Endodermal cell (in vitro differentiated cells): Measurements from ENCODE around the gene ZBTB8A. TPM values are rescaled to one million over a fixed set of nuclear protein-coding genes. Genes with fewer than 3 reads are reported as not detected.

Experiments
- DNase-seq: peaks from one replicate; pipeline ENCODE4 v3.0.0-alpha.2; 2017
- H3K27ac ChIP-seq: 2 replicates; pipeline ENCODE4 v1.5.1; 2013; ENCODE audit warnings: mild to moderate bottlenecking, low read depth, low read length, moderate library complexity
- H3K27me3 ChIP-seq: 2 replicates; pipeline ENCODE4 v1.6.1; 2013; ENCODE audit warnings: mild to moderate bottlenecking, low read length, moderate library complexity; ENCODE audit not compliant: insufficient read depth, control insufficient read depth, poor library complexity, severe bottlenecking
- H3K36me3 ChIP-seq: 2 replicates; pipeline ENCODE4 v1.7.0; 2013; ENCODE audit warnings: mild to moderate bottlenecking, low read length, moderate library complexity; ENCODE audit not compliant: control insufficient read depth, insufficient read depth
- H3K4me1 ChIP-seq: one replicate; pipeline ENCODE4 v1.7.0; 2013; ENCODE audit warnings: low read length; ENCODE audit not compliant: control insufficient read depth, insufficient read depth
- H3K4me3 ChIP-seq: 2 replicates; pipeline ENCODE4 v1.5.1; 2013; ENCODE audit warnings: mild to moderate bottlenecking, low read length, moderate library complexity
- H3K9ac ChIP-seq: 2 replicates; pipeline ENCODE4 v1.6.1; 2013; ENCODE audit warnings: mild to moderate bottlenecking, low read length, moderate library complexity; ENCODE audit not compliant: poor library complexity, severe bottlenecking; ENCODE audit errors: extremely low read depth
- H3K9me3 ChIP-seq: 2 replicates; pipeline ENCODE4 v1.6.1; 2013; ENCODE audit warnings: mild to moderate bottlenecking, low read length, moderate library complexity; ENCODE audit not compliant: control insufficient read depth
- H3K27ac Mint-ChIP-seq: 2 replicates; pipeline ENCODE4 v1.8.0; 2020; ENCODE audit warnings: mixed read lengths
- H3K27me3 Mint-ChIP-seq: 2 replicates; pipeline ENCODE4 v1.8.0; 2021; ENCODE audit warnings: mild to moderate bottlenecking, mixed read lengths; ENCODE audit not compliant: insufficient read depth
- H3K36me3 Mint-ChIP-seq: 2 replicates; pipeline ENCODE4 v1.8.0; 2020; ENCODE audit warnings: low read depth, mixed read lengths
- H3K4me1 Mint-ChIP-seq: 2 replicates; pipeline ENCODE4 v1.8.0; 2020; ENCODE audit warnings: mixed read lengths
- H3K4me3 Mint-ChIP-seq: 2 replicates; pipeline ENCODE4 v1.8.0; 2020; ENCODE audit warnings: mild to moderate bottlenecking, moderate library complexity, mixed read lengths
- H3K9me3 Mint-ChIP-seq: 2 replicates; pipeline ENCODE4 v1.8.0; 2020; ENCODE audit warnings: mild to moderate bottlenecking, mixed read lengths
- WGBS, 2 experiments: methylation state at CpG; one replicate each; pipeline versions ENCODE4 v1.1.5 to v1.1.7; 2013; ENCODE audit warnings: missing lambda C conversion rate in 2 of 2, mixed read lengths in 1 of 2; ENCODE audit not compliant: insufficient coverage in 1 of 2, insufficient read length in 1 of 2; 5-methylcytosine and 5-hydroxymethylcytosine counted together
- total RNA-seq, 2 donors: library from RNA; stranded (reverse); fragmentation: NEBNext Ultra II Directional in 1 of 2; extraction: Animal tissue kit (Norgen Biotek cat#: 25700) in 1 of 2; gene quantifications; 2 replicates in 1 of 2; 3 replicates in 1 of 2; pipeline ENCODE4 v1.2.1, GENCODE V29; 2021
- TF ChIP-seq, protein P1 (sequence below): fragments of 200-600 bp; sonication (generic); conservative IDR thresholded peaks from 2 replicates; pipeline ENCODE4 v1.5.0; 2021; ENCODE audit warnings: antibody characterized with exemption, mild to moderate bottlenecking

The ZBTB8A gene
- total RNA-seq, 2 donors from 2014 or later: 22.6 to 25.3 TPM

DNA sequence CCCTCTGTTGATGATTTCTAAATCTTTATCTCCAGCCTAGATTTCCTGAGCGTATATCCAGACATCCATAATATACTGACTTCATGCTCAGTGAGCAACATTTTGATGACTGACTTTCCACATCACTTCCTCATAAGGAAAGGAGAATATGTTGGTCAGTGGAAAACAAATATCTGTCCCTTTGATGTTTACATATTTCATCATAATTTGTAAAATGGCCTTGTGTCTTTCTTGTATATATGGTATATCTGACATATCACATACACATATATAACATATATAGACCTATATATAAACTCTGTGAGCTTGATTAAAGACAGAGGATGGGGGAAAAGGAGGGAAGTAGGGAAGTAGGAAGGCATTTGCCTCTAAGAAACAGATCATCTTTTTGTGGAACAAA is 18.6 kb downstream of the ZBTB8A start:
- H3K4me1 Mint-ChIP-seq: no peaks in the 10 kb centered on the region
- Histone ChIP-seq H3K27me3 (no peaks in the 10 kb centered on the region), H3K4me1 (no peaks in the 10 kb centered on the region), H3K36me3 (peaks cover 68% of the 10 kb centered on the region), H3K27ac (no peak overlapping the region), H3K9me3 (no peaks in the 10 kb centered on the region), H3K9ac (no peak overlapping the region), H3K4me3 (no peak overlapping the region)
- TF ChIP-seq, protein P1, sequence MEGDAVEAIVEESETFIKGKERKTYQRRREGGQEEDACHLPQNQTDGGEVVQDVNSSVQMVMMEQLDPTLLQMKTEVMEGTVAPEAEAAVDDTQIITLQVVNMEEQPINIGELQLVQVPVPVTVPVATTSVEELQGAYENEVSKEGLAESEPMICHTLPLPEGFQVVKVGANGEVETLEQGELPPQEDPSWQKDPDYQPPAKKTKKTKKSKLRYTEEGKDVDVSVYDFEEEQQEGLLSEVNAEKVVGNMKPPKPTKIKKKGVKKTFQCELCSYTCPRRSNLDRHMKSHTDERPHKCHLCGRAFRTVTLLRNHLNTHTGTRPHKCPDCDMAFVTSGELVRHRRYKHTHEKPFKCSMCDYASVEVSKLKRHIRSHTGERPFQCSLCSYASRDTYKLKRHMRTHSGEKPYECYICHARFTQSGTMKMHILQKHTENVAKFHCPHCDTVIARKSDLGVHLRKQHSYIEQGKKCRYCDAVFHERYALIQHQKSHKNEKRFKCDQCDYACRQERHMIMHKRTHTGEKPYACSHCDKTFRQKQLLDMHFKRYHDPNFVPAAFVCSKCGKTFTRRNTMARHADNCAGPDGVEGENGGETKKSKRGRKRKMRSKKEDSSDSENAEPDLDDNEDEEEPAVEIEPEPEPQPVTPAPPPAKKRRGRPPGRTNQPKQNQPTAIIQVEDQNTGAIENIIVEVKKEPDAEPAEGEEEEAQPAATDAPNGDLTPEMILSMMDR: no peak
- no peak overlapping the region for H3K4me3 Mint-ChIP-seq
- DNase-seq: no peak
- H3K27me3 Mint-ChIP-seq: no peaks in the 10 kb centered on the region
- H3K9me3 Mint-ChIP-seq: no peaks in the 10 kb centered on the region
- H3K36me3 Mint-ChIP-seq: peaks cover 66% of the 10 kb centered on the region
- 100% methylated on average over 1 of the region's 1 CpG for WGBS, 2 experiments
- no peak overlapping the region for H3K27ac Mint-ChIP-seq

DNA sequence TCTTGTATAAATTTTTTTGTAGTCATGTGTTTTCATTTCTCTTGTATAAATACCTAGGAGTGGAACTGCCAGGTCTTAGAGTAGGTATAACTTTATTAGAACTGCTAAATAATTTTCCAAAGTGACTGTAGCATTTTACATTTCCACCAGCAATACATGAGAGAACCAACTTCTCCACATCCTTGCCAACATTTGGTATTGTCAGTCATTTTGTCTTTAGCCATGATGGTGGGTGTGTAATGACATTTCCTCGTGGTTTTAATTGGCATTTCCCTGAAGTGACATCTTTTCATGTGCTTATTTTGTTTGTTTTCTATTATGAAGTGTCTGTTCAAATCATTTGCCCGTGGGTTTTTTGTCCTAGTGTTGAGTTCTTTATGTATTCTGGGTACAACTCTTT is 29.7 kb downstream of the ZBTB8A start:
- Histone ChIP-seq H3K36me3 (peaks cover 32% of the 10 kb centered on the region), H3K27ac (no peak overlapping the region), H3K4me1 (no peaks in the 10 kb centered on the region), H3K4me3 (no peak overlapping the region), H3K27me3 (no peaks in the 10 kb centered on the region), H3K9me3 (no peaks in the 10 kb centered on the region), H3K9ac (no peak overlapping the region)
- DNase-seq: no peak
- TF ChIP-seq, protein P1: no peak
- no peak overlapping the region for H3K27ac Mint-ChIP-seq
- 71 to 95% methylated on average over 1 to 2 of the region's 2 CpGs for WGBS, 2 experiments
- H3K36me3 Mint-ChIP-seq: peaks cover 44% of the 10 kb centered on the region
- no peak overlapping the region for H3K4me3 Mint-ChIP-seq
- peaks cover 5% of the 10 kb centered on the region for H3K9me3 Mint-ChIP-seq
- no peaks in the 10 kb centered on the region for H3K27me3 Mint-ChIP-seq
- no peaks in the 10 kb centered on the region for H3K4me1 Mint-ChIP-seq

DNA sequence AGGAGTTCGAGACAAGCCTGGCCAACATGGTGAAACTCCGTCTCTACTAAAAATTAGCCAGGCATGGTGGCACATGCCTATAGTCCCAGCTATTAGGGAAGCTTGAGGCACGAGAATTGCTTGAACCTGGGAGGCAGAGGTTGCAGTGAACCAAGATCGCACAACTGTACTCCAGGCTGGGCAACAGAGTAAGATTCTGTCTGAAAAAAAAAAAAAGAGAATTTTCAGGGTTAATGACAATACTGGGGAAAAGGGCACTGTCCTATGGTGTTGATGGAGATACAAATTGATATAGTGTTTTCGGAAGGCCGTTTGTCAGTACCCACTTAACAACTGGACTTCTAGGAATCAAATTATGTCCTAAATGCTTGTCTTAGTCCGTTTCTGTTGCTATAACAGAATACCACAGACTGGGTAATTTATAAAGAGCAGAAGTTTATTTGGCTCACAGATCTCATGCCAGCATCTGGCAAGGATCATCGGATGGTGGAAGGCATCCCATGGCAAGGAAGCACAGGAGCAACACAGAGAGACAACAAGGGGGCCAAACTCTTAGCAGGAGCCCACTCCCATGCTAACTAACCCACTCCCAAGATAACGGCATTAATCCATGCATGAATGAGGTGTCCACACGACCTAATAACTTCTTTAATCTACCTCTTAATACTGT is 41.3 kb downstream of the ZBTB8A start:
- no peak overlapping the region for H3K9ac ChIP-seq
- no peaks in the 10 kb centered on the region for H3K4me1 Mint-ChIP-seq
- TF ChIP-seq, protein P1: no peak
- no peaks in the 10 kb centered on the region for H3K27me3 Mint-ChIP-seq
- no peaks in the 10 kb centered on the region for H3K27me3 ChIP-seq
- H3K9me3 Mint-ChIP-seq: no peaks in the 10 kb centered on the region
- no peak overlapping the region for H3K4me3 Mint-ChIP-seq
- H3K36me3 ChIP-seq: peaks cover 18% of the 10 kb centered on the region
- DNase-seq: no peak
- no peak overlapping the region for H3K4me3 ChIP-seq
- H3K36me3 Mint-ChIP-seq: peaks cover 23% of the 10 kb centered on the region
- H3K27ac ChIP-seq: no peak overlapping the region
- H3K9me3 ChIP-seq: no peaks in the 10 kb centered on the region
- H3K27ac Mint-ChIP-seq: no peak overlapping the region
- WGBS, 2 experiments: 94% methylated on average over 9 to 10 of the region's 10 CpGs
- H3K4me1 ChIP-seq: no peaks in the 10 kb centered on the region
